GM21390 (cell line): ENCODE measurements around the gene RIPOR3.
"Not testable (repeated sequence)": the region's sequence is repeated elsewhere in the genome, so short reads cannot be mapped to it uniquely, and the experiment has no call there.

ENCODE experiments used
- ATAC-seq: cut with Tn5 transposase; IDR thresholded peaks from one replicate; pipeline ENCODE4 v1.9.1; 2021; ENCODE audit not compliant: unreplicated experiment

RIPOR3 gene

GRCh38 chr20:50578061-50578777 lies 113.1 kb downstream of the RIPOR3 start:
- no peak for ATAC-seq

GRCh38 chr20:50577175-50578018 lies 113.9 kb downstream of the RIPOR3 start:
- ATAC-seq, result no peak

- no peak for ATAC-seq
These were observed 115.2 kb downstream of the RIPOR3 start for GRCh38 chr20:50575865-50576720.

GRCh38 chr20:50574586-50574985 lies 116.8 kb downstream of the RIPOR3 start:
- no peak for ATAC-seq

GRCh38 chr20:50574108-50574507 lies 117.2 kb downstream of the RIPOR3 start:
- ATAC-seq, result no peak

GRCh38 chr20:50572938-50573777 lies 118.2 kb downstream of the RIPOR3 start:
- no peak for ATAC-seq

- no peak for ATAC-seq
These were observed 119.9 kb downstream of the RIPOR3 start for GRCh38 chr20:50571466-50571865.

GRCh38 chr20:50569864-50570836 lies 121.2 kb downstream of the RIPOR3 start:
- ATAC-seq, result peak; percentile 54

GRCh38 chr20:50569487-50569863 lies 121.9 kb downstream of the RIPOR3 start:
- ATAC-seq, result not testable (repeated sequence)

- ATAC-seq, result no peak
These were observed 122.8 kb downstream of the RIPOR3 start for GRCh38 chr20:50568549-50568942.

- ATAC-seq, result no peak
These were observed 123.3 kb downstream of the RIPOR3 start for GRCh38 chr20:50567860-50568548.

GRCh38 chr20:50565871-50566270 lies 125.5 kb downstream of the RIPOR3 start:
- no peak for ATAC-seq

GRCh38 chr20:50565383-50565782 lies 126.0 kb downstream of the RIPOR3 start:
- ATAC-seq, result no peak

GRCh38 chr20:50563133-50563944 lies 128.0 kb downstream of the RIPOR3 start:
- no peak for ATAC-seq

GRCh38 chr20:50562262-50562701 lies 129.1 kb downstream of the RIPOR3 start:
- ATAC-seq, result no peak

GRCh38 chr20:50561379-50562078 lies 129.8 kb downstream of the RIPOR3 start:
- no peak for ATAC-seq

GRCh38 chr20:50560867-50561266 lies 130.5 kb downstream of the RIPOR3 start:
- no peak for ATAC-seq
